ENCODE measurements around the gene ZNF235. TPM values are rescaled to one million over a fixed set of nuclear protein-coding genes. Genes with fewer than 3 reads are reported as not detected.

The ZNF235 gene
- total and polyA plus RNA-seq, 2 of the 8 experiments (the other 6 are each of a cell fraction or from before 2014, with no cell fraction given) = 2.0 to 5.3 TPM

DNA sequence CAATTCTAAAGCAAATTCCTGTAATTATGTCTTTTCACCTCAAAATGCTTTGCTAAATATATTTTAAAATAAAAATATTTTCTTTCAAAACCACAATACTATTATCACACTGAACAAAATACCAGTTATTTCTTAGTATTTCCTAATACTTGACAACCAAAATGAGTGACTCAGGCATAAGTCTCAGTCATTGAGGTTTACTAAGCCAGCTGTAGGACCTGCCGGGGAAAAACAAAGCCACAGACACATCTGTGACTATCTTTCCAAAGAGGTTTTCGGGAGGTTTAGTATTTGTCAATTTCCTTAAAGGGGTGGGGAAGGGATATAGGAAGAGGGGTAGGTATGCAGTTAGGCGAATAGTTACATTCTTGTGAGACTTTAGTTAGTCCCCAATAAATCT lies 3.2 kb upstream of the ZNF235 start:
- FAIRE-seq (no peak), DNase-seq (ENCODE audit: low read depth in 1 of 2, low spot score in 2 of 2) (no peak)
- H3K4me1 ChIP-seq (replicated peaks in 1 of 4; ENCODE audit: control insufficient read depth in 3 of 4, insufficient read depth in 4 of 4, low read length in 3 of 4) = no peaks in the 10 kb centered on the region
- H2BK12ac ChIP-seq (ENCODE audit: low read depth, low read length) = no peak overlapping the region
- no peak overlapping the region for H2BK15ac ChIP-seq (ENCODE audit: low read length)
- H2BK20ac ChIP-seq (ENCODE audit: low read length) = no peak overlapping the region
- CTCF ChIA-PET (ENCODE audit: partially characterized antibody) = no interaction called here
- H3K79me1 ChIP-seq (ENCODE audit: low read depth, low read length) = no peaks in the 10 kb centered on the region
- no peak overlapping the region for H2AFZ ChIP-seq (ENCODE audit: low read length)
- no peak overlapping the region for H3K4ac ChIP-seq (replicated peaks; ENCODE audit: insufficient read length, low read depth, low read length)
- no peak overlapping the region for H3K9ac ChIP-seq (replicated peaks in 1 of 4; ENCODE audit: extremely low read depth in 1 of 4, low read depth in 3 of 4, low read length in 3 of 4)
- H2AK5ac ChIP-seq (ENCODE audit: low read depth, low read length) = no peak overlapping the region
- no peak overlapping the region for H3K4me2 ChIP-seq (ENCODE audit: insufficient read depth in 1 of 2, low read depth in 2 of 2, low read length in 2 of 2)
- H2BK5ac ChIP-seq (ENCODE audit: low read depth, low read length) = no peak overlapping the region
- no peaks in the 10 kb centered on the region for H3K79me2 ChIP-seq (ENCODE audit: control insufficient read depth in 1 of 2, insufficient read depth in 2 of 2, low read length in 2 of 2)
- H3K27ac ChIP-seq (ENCODE audit: low read depth, low read length) = no peak overlapping the region
- H3K9me3 ChIP-seq (ENCODE audit: insufficient read depth in 2 of 2, low read depth in 1 of 2, low read length in 1 of 2) = peaks cover 19 to 24% of the 10 kb centered on the region in 2 experiments
- no peak overlapping the region for H3K56ac ChIP-seq (replicated peaks; ENCODE audit: insufficient read length, low read depth, low read length)
- POLR2A ChIA-PET (ENCODE audit: partially characterized antibody) = no interaction called here
- 89% methylated on average over 3 of the region's 3 CpGs; no CpG with 5 or more reads in 1 of the 2 experiments for WGBS, 2 experiments (ENCODE audit: extremely low coverage in 1 of 2, insufficient coverage in 1 of 2, insufficient read length in 1 of 2, insufficient replicate concordance in 2 of 2, low coverage in 1 of 2, low lambda C conversion rate in 2 of 2, missing lambda C conversion rate in 1 of 2)
- no peak overlapping the region for H3K23ac ChIP-seq (ENCODE audit: insufficient read length)
- no peak for TF ChIP-seq GABPA (IDR thresholded peaks at IDR 0.05; ENCODE audit: borderline replicate concordance, insufficient read depth, low read length)
- H4K8ac ChIP-seq (ENCODE audit: extremely low read depth, insufficient read depth, low read length) = no peak overlapping the region
- no peak overlapping the region for H4K91ac ChIP-seq (replicated peaks; ENCODE audit: insufficient read length, low read length)
- no peaks in the 10 kb centered on the region for H3K27me3 ChIP-seq (replicated peaks in 1 of 4; ENCODE audit: control insufficient read depth in 3 of 4, extremely low read depth in 1 of 4, insufficient read depth in 3 of 4, low read length in 3 of 4)
- no peak overlapping the region for H4K5ac ChIP-seq (ENCODE audit: insufficient read length, low read depth, low read length)
- H3K18ac ChIP-seq (ENCODE audit: extremely low read depth, low read length) = no peak overlapping the region
- peaks cover 3% of the 10 kb centered on the region; the same call in 1 of the 2 replicates for H3K23me2 ChIP-seq (ENCODE audit: low read depth, low read length)
- H4K20me1 ChIP-seq (replicated peaks in 1 of 2; ENCODE audit: control insufficient read depth in 1 of 2, insufficient read depth in 2 of 2, low read length in 2 of 2) = no peaks in the 10 kb centered on the region
- H3K14ac ChIP-seq (ENCODE audit: insufficient read length) = no peak overlapping the region
- no peak overlapping the region for H3K4me3 ChIP-seq (ENCODE audit: extremely low read depth in 1 of 4, insufficient read depth in 2 of 4, low read depth in 3 of 4, low read length in 4 of 4)
- no peaks in the 10 kb centered on the region for H3K36me3 ChIP-seq (ENCODE audit: control insufficient read depth in 2 of 4, insufficient read depth in 4 of 4, low read length in 3 of 4)
- H2BK120ac ChIP-seq (replicated peaks; ENCODE audit: low read depth, low read length) = no peak overlapping the region
